H7 (cell line): Measurements from ENCODE around the gene BTBD9. TPM values are rescaled to one million over a fixed set of nuclear protein-coding genes. Genes with fewer than 3 reads are reported as not detected.

Source experiments
- DNase-seq: peaks from one replicate; pipeline ENCODE4 v3.0.0; 2012
- H3K27me3 ChIP-seq: 2 replicates; pipeline ENCODE4 v1.6.0; 2011; ENCODE audit warnings: mild to moderate bottlenecking, low read length; ENCODE audit not compliant: control insufficient read depth, insufficient read depth
- H3K36me3 ChIP-seq: replicated peaks from 2 replicates; pipeline ENCODE4 v1.5.1; 2011; ENCODE audit warnings: low read length; ENCODE audit not compliant: control insufficient read depth, insufficient read depth
- H3K4me3 ChIP-seq: 2 replicates; pipeline ENCODE4 v1.5.1; 2011; ENCODE audit warnings: low read depth, mild to moderate bottlenecking, control low read depth, low read length, moderate library complexity; ENCODE audit not compliant: insufficient read depth
- total RNA-seq: library from RNA; depleted of rRNA; stranded (reverse); fragments of >200 nt; shearing (Covaris generic); gene quantifications from 2 replicates; pipeline ENCODE4 v1.2.3, GENCODE V29; 2014

Gene BTBD9
- total RNA-seq, 1 experiment from 2014 or later: 5.0 TPM

DNA sequence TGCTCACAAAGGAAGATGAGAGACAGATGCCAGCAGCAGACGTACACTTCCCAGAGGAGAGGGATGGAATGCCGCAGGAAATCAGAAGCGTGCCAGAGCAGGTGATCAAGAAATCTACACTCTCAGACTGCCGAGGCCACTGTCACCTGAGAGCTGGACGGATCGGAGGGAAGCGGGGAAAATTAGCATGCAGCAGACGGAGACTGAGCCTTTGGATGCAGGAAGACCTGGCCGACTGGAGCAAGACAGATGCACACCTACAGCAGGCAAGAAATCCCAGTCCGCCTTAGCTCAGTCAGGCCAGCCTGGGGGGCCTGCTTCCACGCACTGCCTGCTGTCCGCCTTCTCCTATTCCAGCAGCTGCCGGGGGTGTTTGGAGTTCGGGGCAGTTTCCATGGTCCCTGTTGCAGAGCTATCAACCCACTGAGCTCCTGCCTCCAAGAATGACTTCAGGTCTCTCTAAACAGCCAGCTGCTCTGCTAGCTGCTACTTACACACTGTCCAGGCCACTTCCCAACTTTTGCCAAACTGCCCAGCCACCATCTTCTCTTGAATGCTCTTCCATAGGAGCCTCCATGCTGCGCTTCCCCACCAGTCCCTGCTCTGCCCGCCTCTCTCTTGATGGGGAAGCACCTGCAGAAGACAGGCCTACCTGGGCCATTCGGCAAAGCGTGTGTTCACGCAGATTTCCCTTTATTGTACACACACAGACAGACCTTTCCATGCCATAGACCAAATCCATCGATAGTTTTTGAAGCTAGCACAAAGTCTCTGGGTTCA is 451.7 kb downstream of the BTBD9 start:
- H3K27me3 ChIP-seq: no peaks in the 10 kb centered on the region
- no peak overlapping the region for H3K4me3 ChIP-seq
- DNase-seq: peak; percentile 23
- H3K36me3 ChIP-seq: no peaks in the 10 kb centered on the region

GRCh38 chr6:38187325-38187724 is 452.4 kb downstream of the BTBD9 start:
- no peak overlapping the region for H3K4me3 ChIP-seq
- no peaks in the 10 kb centered on the region for H3K27me3 ChIP-seq
- peak; percentile 77 for DNase-seq
- H3K36me3 ChIP-seq: no peaks in the 10 kb centered on the region

- no peak overlapping the region for H3K4me3 ChIP-seq
- no peak for DNase-seq
- H3K27me3 ChIP-seq: no peaks in the 10 kb centered on the region
- no peaks in the 10 kb centered on the region for H3K36me3 ChIP-seq
Measured at GRCh38 chr6:38185752-38186151, 454.0 kb downstream of the BTBD9 start.

DNA sequence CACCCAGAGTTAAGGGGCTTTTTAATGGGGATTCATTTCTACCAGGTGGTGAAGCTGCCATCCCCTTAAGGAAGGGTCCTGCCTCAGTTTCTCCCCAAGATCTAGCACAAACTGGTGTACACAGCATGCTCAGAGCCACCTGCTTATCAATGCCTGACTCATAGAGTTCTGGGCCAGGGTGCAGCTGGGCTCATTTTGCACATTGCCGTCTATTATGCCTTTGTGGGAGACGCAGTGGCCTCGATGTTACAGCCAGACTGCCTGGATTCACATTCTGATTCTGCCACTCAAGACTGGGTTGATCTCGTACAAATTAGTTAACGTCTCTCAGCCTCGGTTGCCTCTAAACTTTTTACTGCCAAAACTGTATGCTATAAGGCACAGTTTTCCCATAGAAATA is 454.5 kb downstream of the BTBD9 start:
- H3K36me3 ChIP-seq: no peaks in the 10 kb centered on the region
- H3K27me3 ChIP-seq: no peaks in the 10 kb centered on the region
- DNase-seq: peak; percentile 2
- no peak overlapping the region for H3K4me3 ChIP-seq

- Histone ChIP-seq H3K36me3 (no peaks in the 10 kb centered on the region), H3K4me3 (no peak overlapping the region)
- peak; percentile 31 for DNase-seq
Measured at GRCh38 chr6:38184585-38185080, 455.1 kb downstream of the BTBD9 start.

DNA sequence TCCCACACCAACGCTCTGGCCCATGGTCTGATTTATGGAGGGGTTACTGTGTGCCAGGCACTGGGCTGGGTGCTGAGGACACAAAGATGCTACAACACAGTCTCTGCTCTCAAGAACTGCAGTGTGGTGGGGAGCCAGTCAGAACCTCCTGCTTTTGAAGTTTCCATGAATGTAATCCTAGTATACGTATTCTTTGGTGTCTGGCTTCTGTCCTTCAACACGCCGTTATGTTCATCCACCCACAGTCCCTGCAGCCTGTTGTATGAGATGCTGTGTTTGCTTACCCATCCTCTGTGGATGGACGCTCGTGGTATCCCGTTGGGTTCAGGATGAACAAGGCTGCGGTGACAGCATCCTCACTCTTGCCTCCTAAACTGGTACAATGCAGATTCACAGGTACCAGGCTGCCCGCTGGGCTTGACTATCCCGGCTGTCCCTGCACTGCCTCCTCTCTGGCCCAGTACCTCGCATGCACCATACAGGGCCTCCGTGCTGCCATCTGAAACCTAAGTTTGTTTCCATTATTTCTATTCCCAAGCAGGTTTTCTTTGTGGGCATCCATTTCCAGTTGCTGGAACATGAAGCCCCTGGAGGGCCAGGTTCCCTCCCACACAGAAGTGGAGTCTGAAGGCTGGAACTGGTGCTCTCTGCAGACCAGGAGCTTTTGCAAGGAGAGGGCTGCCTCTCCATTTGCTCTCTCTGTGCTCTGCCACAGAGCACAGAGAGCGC is 455.7 kb downstream of the BTBD9 start:
- DNase-seq: peak; percentile 2
- H3K36me3 ChIP-seq: no peaks in the 10 kb centered on the region
- no peaks in the 10 kb centered on the region for H3K27me3 ChIP-seq
- H3K4me3 ChIP-seq: no peak overlapping the region

More at GRCh38 chr6:38184585-38185080, 455.1 kb downstream of the BTBD9 start:
- no peaks in the 10 kb centered on the region for H3K27me3 ChIP-seq

DNA sequence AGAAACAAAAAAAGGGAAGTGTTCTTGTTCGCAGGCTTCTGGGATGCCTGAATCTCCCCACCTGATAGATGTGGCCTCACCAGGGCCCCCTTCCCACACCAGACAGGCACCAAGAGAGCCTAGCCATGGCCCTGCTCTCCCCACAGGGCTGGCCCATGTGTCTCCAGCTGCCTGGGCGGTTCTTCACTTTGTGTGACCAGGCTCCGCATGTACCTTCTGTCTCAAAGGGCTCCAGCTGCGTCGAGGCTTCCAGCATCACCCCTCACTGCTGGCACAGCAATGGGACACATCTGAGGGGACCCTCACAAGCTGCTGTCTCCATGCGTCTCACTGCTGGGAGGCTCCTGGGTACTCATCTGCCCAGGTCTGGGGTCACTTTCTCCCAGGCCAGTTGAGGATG is 457.3 kb downstream of the BTBD9 start:
- Histone ChIP-seq H3K4me3 (no peak overlapping the region), H3K27me3 (no peaks in the 10 kb centered on the region), H3K36me3 (no peaks in the 10 kb centered on the region)
- peak; percentile 16 for DNase-seq

- no peaks in the 10 kb centered on the region for H3K27me3 ChIP-seq
- H3K4me3 ChIP-seq: no peak overlapping the region
- peak; percentile 23 for DNase-seq
- no peaks in the 10 kb centered on the region for H3K36me3 ChIP-seq
Measured at GRCh38 chr6:38180586-38180985, 459.1 kb downstream of the BTBD9 start.

GRCh38 chr6:38179794-38180430 is 459.8 kb downstream of the BTBD9 start:
- DNase-seq: peak; percentile 36
- H3K27me3 ChIP-seq: no peaks in the 10 kb centered on the region
- no peak overlapping the region for H3K4me3 ChIP-seq
- H3K36me3 ChIP-seq: no peaks in the 10 kb centered on the region

GRCh38 chr6:38179300-38179699 is 460.4 kb downstream of the BTBD9 start:
- peak; percentile 72 for DNase-seq

GRCh38 chr6:38178584-38178886 is 461.2 kb downstream of the BTBD9 start:
- H3K4me3 ChIP-seq: no peak overlapping the region
- no peaks in the 10 kb centered on the region for H3K27me3 ChIP-seq
- no peaks in the 10 kb centered on the region for H3K36me3 ChIP-seq
- DNase-seq: peak; percentile 52

More at GRCh38 chr6:38179300-38179699, 460.4 kb downstream of the BTBD9 start:
- Histone ChIP-seq H3K27me3 (no peaks in the 10 kb centered on the region), H3K4me3 (no peak overlapping the region), H3K36me3 (no peaks in the 10 kb centered on the region)

DNA sequence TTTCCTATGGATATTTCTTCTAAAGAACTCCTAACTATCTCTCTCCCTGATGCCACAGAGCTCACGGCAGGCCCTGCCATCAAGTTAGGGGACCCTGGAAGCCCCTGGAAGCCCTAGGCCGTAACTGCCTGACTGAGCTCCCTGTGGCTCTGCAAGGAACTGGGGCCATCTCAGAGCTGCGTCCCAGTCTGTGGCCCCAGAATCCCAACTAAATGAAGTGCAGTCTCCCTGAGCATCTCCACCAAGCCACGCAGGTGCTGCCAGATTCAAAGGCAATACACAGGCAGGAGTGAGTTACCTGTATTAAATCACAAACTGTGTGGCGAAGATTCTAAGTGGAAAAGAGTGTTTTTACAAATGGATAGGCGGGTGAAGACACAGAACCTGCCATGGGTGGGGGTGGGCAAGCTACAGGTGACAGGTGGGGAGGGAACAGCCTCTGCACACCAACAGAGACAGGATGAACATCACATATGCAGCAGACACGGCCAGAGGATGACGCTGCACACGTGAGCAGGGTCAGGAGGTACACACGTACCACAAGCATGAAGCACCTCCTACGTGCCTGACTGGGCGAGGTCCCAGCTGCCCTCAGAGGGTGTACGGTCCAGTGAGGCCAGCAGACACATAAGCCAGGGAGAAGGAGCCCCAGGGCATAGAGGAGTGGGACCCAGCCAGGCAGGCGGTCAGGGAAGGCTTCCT is 461.7 kb downstream of the BTBD9 start:
- DNase-seq: peak; percentile 28
- Histone ChIP-seq H3K4me3 (no peak overlapping the region), H3K36me3 (no peaks in the 10 kb centered on the region), H3K27me3 (no peaks in the 10 kb centered on the region)

- no peaks in the 10 kb centered on the region for H3K27me3 ChIP-seq
- no peak overlapping the region for H3K4me3 ChIP-seq
- no peaks in the 10 kb centered on the region for H3K36me3 ChIP-seq
- peak; percentile 83 for DNase-seq
Measured at GRCh38 chr6:38176797-38177751, 462.7 kb downstream of the BTBD9 start.
